Omental fat pad (tissue), 4 donors: ENCODE results near the gene MYH6. TPM values are rescaled to one million over a fixed set of nuclear protein-coding genes. Genes with fewer than 3 reads are reported as not detected.

Experiments
- ATAC-seq: fragments of 150-250 bp; one replicate; pipeline ENCODE4 v1.9.1; 2016; ENCODE audit warnings: mild to moderate bottlenecking, moderate library complexity; ENCODE audit not compliant: low FRiP score
- DNase-seq: peaks from one replicate; pipeline ENCODE4 v3.0.0-alpha.2; 2019; ENCODE audit warnings: low spot score
- total RNA-seq, 4 donors: library from RNA; depleted of rRNA; stranded (reverse); fragments of >200 nt; gene quantifications; one replicate each; pipeline ENCODE4 v1.1.0, GENCODE V29; 2016
- TF ChIP-seq, protein P1 (sequence below), 3 donors: fragments of 450-650 bp; IDR thresholded peaks; one replicate each; pipeline ENCODE4 v1.5.1; 2016 to 2017; ENCODE audit warnings: antibody characterized with exemption in 3 of 3, mild to moderate bottlenecking in 3 of 3, moderate library complexity in 2 of 3

Gene MYH6
- total RNA-seq, 4 donors from 2014 or later: not detected

DNA sequence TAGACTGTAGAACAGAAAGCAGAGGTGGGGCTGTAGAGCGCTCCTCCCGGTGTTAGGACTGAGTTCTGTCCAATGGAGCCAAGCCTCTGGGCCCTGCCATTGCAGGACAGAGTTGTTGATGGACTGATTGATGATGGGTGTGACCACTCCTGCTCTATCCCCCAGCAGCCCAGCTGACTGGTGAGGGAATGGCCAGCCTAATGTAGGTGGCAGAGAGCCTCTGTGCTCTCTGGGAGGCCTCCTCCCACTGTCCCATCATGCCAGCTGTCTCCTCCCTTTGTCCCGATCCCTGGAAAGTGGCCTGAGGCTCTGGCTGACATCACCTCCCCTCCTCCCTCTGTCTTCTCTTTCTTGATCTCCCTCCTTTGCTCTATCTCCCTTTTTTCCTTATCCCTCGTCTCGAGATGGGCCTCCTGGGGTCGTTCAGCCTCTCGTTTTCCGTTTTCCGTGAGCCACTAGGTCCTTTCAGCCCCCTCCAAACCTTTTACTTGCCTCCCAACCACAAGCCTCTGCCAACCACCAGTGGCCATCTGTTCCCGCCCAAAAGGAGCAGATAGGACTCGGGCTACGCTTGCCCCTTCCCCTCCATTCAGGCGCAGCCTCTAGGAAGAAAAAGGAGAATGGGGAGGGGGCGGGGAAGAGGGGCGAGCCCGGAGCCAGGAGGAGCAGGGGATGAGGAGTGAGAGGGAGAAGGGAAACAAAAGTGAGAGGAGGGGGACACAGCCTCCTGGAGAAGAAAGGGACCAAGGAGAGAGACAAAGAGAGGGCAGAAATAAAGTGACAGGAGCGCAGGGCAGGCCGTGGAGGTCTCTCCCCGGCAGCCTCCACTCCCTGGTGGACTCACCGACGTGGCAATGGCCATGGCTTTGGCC lies 43.7 kb downstream of the MYH6 start:
- DNase-seq: no peak
- TF ChIP-seq, protein P1, sequence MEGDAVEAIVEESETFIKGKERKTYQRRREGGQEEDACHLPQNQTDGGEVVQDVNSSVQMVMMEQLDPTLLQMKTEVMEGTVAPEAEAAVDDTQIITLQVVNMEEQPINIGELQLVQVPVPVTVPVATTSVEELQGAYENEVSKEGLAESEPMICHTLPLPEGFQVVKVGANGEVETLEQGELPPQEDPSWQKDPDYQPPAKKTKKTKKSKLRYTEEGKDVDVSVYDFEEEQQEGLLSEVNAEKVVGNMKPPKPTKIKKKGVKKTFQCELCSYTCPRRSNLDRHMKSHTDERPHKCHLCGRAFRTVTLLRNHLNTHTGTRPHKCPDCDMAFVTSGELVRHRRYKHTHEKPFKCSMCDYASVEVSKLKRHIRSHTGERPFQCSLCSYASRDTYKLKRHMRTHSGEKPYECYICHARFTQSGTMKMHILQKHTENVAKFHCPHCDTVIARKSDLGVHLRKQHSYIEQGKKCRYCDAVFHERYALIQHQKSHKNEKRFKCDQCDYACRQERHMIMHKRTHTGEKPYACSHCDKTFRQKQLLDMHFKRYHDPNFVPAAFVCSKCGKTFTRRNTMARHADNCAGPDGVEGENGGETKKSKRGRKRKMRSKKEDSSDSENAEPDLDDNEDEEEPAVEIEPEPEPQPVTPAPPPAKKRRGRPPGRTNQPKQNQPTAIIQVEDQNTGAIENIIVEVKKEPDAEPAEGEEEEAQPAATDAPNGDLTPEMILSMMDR (IDR thresholded peaks at IDR 0.05): no peak
- no peak for ATAC-seq

DNA sequence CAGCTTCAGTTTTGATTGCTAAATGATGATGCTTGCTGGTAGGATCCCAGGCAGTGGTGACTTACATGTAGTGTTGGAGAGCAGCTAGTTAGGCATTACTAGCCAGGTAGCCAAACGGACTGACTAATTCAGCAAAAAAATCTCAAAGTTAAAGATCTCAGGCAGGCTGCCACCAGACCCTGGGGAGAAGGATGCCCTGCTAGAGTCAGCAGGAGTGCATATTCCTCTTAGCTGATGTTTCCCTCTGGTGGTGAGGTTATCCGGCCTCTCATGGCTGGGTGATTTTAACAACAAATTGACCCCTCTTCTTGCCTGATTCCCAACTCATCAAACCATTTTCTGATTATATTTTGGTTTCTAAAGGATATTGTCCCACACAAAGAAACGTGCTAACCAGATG lies 45.9 kb downstream of the MYH6 start:
- TF ChIP-seq, protein P1 (IDR thresholded peaks at IDR 0.05): no peak
- DNase-seq (no peak), ATAC-seq (no peak)

DNA sequence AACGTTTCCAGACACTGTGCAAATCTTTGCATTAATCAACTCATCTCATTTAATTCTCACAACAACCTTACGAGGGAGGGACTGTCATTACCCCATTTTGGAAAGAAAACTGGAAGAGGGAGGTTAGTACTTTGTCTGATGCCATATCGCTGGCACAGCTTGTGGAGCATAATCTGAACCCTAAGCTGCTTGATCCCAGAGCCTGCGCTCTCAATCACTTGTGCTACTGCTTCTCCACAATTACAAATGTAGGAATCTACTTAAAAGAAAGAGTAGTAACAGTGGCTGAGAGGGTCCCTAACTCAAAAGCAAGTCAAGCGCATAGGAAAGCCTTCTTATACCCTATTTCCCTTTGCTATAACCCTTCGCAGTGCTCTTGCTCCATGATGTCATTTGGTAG lies 46.3 kb downstream of the MYH6 start:
- ATAC-seq (no peak), DNase-seq (no peak)
- TF ChIP-seq, protein P1 (IDR thresholded peaks at IDR 0.05): no peak

DNA sequence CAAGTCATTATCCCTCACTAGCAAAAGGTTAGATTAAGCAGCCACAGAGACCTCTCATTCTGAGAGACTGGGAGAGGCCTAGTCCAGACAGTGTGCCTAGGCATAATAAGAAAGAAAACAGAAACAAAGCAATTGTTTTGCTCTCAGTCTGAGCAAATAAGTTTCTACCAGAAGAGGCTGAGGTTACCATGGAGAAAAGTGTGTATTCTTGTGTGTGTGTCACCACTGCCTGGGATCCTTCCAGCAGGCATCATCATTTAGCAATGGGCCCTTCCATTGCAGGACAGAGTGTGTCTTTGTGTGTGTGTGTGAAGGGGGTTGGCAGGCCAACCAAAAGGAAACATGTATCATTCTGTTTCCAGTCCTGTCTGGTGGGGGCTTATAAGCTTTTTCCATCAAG lies 46.8 kb downstream of the MYH6 start:
- TF ChIP-seq, protein P1 (IDR thresholded peaks at IDR 0.05): no peak
- no peak for ATAC-seq
- DNase-seq: no peak

DNA sequence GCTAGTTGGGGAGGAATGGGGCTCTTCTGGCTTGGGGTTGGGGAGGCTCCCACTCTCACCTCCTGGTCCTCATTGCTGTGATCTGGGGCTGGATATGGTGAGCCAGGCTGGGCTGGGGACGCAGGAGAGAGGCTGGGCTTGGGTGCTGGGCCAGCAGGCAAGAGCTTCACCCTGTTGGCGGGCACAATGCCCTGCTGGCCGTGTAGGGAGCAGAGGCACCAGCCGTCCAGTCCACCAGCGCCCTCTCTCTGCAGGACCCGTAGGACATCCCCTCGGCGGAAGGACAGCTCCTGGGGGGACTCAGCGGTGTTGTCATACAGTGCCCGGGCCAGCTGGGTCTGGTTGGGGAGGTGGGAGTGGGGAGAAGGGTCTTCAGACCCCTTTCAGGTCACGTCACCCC lies 47.6 kb downstream of the MYH6 start:
- DNase-seq (no peak), ATAC-seq (no peak)
- TF ChIP-seq, protein P1 (IDR thresholded peaks at IDR 0.05): no peak

DNA sequence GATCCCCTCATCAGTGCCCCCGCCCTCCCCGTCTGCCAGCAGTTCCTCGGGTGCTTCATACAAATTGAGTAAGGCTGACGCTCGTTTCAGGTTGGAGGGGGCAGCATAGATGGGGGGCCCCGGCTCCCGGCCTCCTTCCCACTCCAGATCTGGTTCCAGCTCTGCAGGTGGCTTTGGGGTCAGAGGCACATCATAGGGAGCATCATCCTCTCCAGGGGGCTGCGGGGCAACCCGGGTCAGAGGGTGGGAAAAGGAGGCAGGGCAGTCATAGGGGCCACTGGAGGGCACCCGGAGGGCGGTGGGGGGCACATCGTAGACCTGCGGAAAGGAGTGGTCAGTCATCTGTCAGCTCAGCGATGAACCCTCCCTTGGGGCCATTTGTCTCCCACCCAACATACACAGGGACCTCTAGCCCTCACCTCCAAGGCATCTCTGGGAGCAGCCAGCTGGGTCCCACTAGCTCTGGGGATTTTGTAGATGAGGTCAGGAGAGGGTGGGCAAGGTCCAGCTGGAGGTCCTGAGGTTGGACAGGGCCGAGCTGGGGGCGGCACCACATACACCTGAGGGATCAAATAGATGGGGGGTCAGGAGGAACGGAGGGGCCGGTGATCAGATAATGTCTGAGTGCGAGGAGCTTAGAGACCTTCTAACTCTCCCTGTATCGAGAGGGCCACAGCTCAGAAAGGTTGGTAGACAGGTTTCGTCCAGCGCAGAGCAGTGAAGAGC lies 48.2 kb downstream of the MYH6 start:
- TF ChIP-seq, protein P1 (IDR thresholded peaks at IDR 0.05): no peak
- no peak for ATAC-seq
- DNase-seq: no peak
